Placental epithelial cell (primary cell): ENCODE measurements around the gene KRT35. TPM values are rescaled to one million over a fixed set of nuclear protein-coding genes. Genes with fewer than 3 reads are reported as not detected.

Experiments
- small RNA-seq: library from RNA; depleted of rRNA; stranded (forward); fragments of <200 nt; gene quantifications from one replicate; pipeline ENCODE3, GENCODE V24; 2012
- total RNA-seq: library from RNA; depleted of rRNA; stranded (reverse); fragments of >200 nt; gene quantifications from 2 replicates; pipeline ENCODE4 v1.2.3, GENCODE V29; 2012

The KRT35 gene
- total RNA-seq, result not detected in 2 replicates

GRCh38 chr17:41481036-41481435, at the start of gene KRT35:
TSS of gene KRT35 (minus strand) at chr17:41481151. CDS start at chr17:41481097, 54 bp downstream.

GRCh38 chr17:41518789-41519449, 38.0 kb upstream of the KRT35 start, which contains the start of gene KRT15:
TSS of gene KRT15 (minus strand) at chr17:41518890. CDS start at chr17:41518827, 63 bp downstream.

GRCh38 chr17:41505007-41505808, 24.3 kb upstream of the KRT35 start, which contains the start of gene KRT13:
TSS of gene KRT13 (minus strand) at chr17:41505612. CDS start at chr17:41505550, 62 bp downstream.

GRCh38 chr17:41489531-41489930, 8.6 kb upstream of the KRT35 start, which contains the start of gene KRT36:
TSS of gene KRT36 (minus strand) at chr17:41489910. CDS start at chr17:41489864, 46 bp downstream.

DNA sequence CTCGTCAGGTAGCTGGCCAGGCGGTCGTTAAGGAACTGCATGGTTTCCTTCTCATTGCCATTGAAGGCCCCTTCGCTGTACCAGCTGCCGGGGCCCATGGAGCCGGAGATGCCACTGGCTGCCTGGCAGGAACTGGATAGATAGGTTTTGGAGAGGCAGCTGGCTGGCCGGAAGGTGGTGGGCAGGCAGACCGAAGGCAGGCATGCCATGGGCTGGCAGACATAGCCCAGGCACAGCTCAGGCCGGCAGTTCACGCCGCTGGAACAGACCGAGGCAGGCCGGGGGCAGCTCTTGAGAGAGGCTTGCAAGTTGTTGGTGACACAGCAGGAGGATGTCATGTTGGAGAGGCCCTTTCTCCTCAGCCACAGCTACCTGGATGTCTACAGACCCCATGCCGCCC, 14.0 kb downstream of the KRT35 start, which contains the start of gene KRT32:
Gene KRT32 (minus strand): TSS at position 399 of the 400 bp plus-strand sequence. CDS start 61 bp downstream, at position 338.

GRCh38 chr17:41440531-41441033, 40.4 kb downstream of the KRT35 start, which contains the start of gene KRT38:
TSS of gene KRT38 (minus strand) at chr17:41440983. CDS start at chr17:41440921, 62 bp downstream.

Small RNAs within 50 kb of the gene (small RNA-seq; reads per million reads assigned to genes)
- gene RNU2-32P, result 14.4 reads per million, percentile 96 among the genes with 10 or more reads in this experiment

Other genes starting within 250 kb of the KRT35 start
- not detected in 2 replicates for gene KRTAP9-3, start 248.7 kb downstream of the KRT35 start, total RNA-seq
- gene KRTAP9-8, start 243.2 kb downstream of the KRT35 start, total RNA-seq, result not detected in 2 replicates
- gene KRTAP9-4, start 231.5 kb downstream of the KRT35 start, total RNA-seq, result not detected in 2 replicates
- gene KRTAP9-9, start 225.8 kb downstream of the KRT35 start, total RNA-seq, result not detected in 2 replicates
- not detected in 2 replicates for gene KRTAP9-6, start 215.8 kb downstream of the KRT35 start, total RNA-seq
- not detected in 2 replicates for gene KRTAP9-7, start 205.5 kb downstream of the KRT35 start, total RNA-seq
- gene KRTAP29-1, start 178.3 kb downstream of the KRT35 start, total RNA-seq, result not detected in 2 replicates
- not detected in 2 replicates for gene KRTAP16-1, start 171.8 kb downstream of the KRT35 start, total RNA-seq
- gene KRTAP17-1, start 165.4 kb downstream of the KRT35 start, total RNA-seq, result not detected in 2 replicates
- not detected in 2 replicates for gene KRT33A, start 130.3 kb downstream of the KRT35 start, total RNA-seq
- 0.33 TPM in 1 of 2 replicates, not detected in the other for gene KRT33B, start 111.3 kb downstream of the KRT35 start, total RNA-seq
- gene KRT34, start 98.8 kb downstream of the KRT35 start, total RNA-seq, result 0.39 and 9.7 TPM in 2 replicates
- not detected in 2 replicates for gene KRT31, start 83.5 kb downstream of the KRT35 start, total RNA-seq
- not detected in 2 replicates for gene KRT37, start 56.6 kb downstream of the KRT35 start, total RNA-seq
- not detected in 2 replicates for gene KRT38, start 40.2 kb downstream of the KRT35 start, total RNA-seq
- gene KRT32, start 13.8 kb downstream of the KRT35 start, total RNA-seq, result not detected in 2 replicates
- not detected in 2 replicates for gene KRT36, start 8.8 kb upstream of the KRT35 start, total RNA-seq
- under 0.01 and 2.5 TPM in 2 replicates for gene KRT13, start 24.5 kb upstream of the KRT35 start, total RNA-seq
- 1.7 and 5.1 TPM in 2 replicates for gene KRT15, start 37.7 kb upstream of the KRT35 start, total RNA-seq
- 6,370 and 8,085 TPM in 2 replicates for gene KRT19, start 47.2 kb upstream of the KRT35 start, total RNA-seq
- 0.39 and 0.87 TPM in 2 replicates for gene KRT9, start 90.9 kb upstream of the KRT35 start, total RNA-seq
- 128 and 2,930 TPM in 2 replicates for gene KRT14, start 105.7 kb upstream of the KRT35 start, total RNA-seq
- 69.1 and 78.6 TPM in 2 replicates for gene KRT16, start 131.6 kb upstream of the KRT35 start, total RNA-seq
- 1,476 and 3,292 TPM in 2 replicates for gene KRT17, start 143.4 kb upstream of the KRT35 start, total RNA-seq
- 101 and 168 TPM in 2 replicates for gene EIF1, start 207.7 kb upstream of the KRT35 start, total RNA-seq
- not detected in 2 replicates for gene GAST, start 231.2 kb upstream of the KRT35 start, total RNA-seq